RWPE1 (cell line): ENCODE measurements around the gene GRB2.
"Not testable (repeated sequence)": the region's sequence is repeated elsewhere in the genome, so short reads cannot be mapped to it uniquely, and the experiment has no call there.

Experiments used
- CTCF ChIA-PET: fragments of 350-600 bp; sonication (Branson Sonifier 250); formaldehyde crosslinking; extraction: SDS; loops from one replicate; lab custom pipeline; 2021; lab: Yijun Ruan, JAX
- POLR2A ChIA-PET: fragments of 400-600 bp; formaldehyde crosslinking; extraction: SDS; loops from one replicate; lab custom pipeline; 2020; ENCODE audit warnings: antibody characterized with exemption; ENCODE audit not compliant: low non-redundant PET; lab: Yijun Ruan, JAX
- DNase-seq: peaks from one replicate; pipeline ENCODE4 v3.0.0; 2012; ENCODE audit warnings: low spot score
- H3K27ac ChIP-seq: fragments of 450-650 bp; 2 replicates; pipeline ENCODE4 v1.5.1; 2017
- CTCF ChIP-seq: fragments of 450-650 bp; conservative IDR thresholded peaks from 2 replicates; pipeline ENCODE4 v1.5.1; 2017; ENCODE audit warnings: low read depth, mild to moderate bottlenecking

GRB2 gene

GRCh38 chr17:75352079-75352569, 53.4 kb downstream of the GRB2 start:
- DNase-seq, result peak; percentile 38
- ChIA-PET CTCF (no interaction called here), POLR2A (no interaction called here)
- H3K27ac ChIP-seq, result peak overlapping the region; percentile 65
- no peak for TF ChIP-seq CTCF

- no peak for DNase-seq
- POLR2A ChIA-PET, result interaction anchor here (0.6 to 0.7 kb wide), 2 partner anchors 41 to 117 kb away, joined by 4 to 9 read pairs; no protein-coding TSS in a partner anchor
- CTCF ChIA-PET, result no interaction called here
- no peak for TF ChIP-seq CTCF
- H3K27ac ChIP-seq, result no peak overlapping the region
Measured at GRCh38 chr17:75350706-75351105, 54.8 kb downstream of the GRB2 start.

GRCh38 chr17:75350029-75350428, 55.4 kb downstream of the GRB2 start:
- H3K27ac ChIP-seq, result no peak overlapping the region
- ChIA-PET CTCF (no interaction called here), POLR2A (interaction anchor here (0.6 to 0.7 kb wide), 2 partner anchors 41 to 117 kb away, joined by 4 to 9 read pairs; no protein-coding TSS in a partner anchor)
- no peak for DNase-seq
- no peak for TF ChIP-seq CTCF

GRCh38 chr17:75349589-75349988, 55.9 kb downstream of the GRB2 start:
- CTCF ChIA-PET, result interaction anchor here (0.7 kb wide), 1 partner anchor 47 kb away, joined by 3 read pairs; no protein-coding TSS in a partner anchor
- POLR2A ChIA-PET, result no interaction called here
- no peak for DNase-seq
- no peak overlapping the region for H3K27ac ChIP-seq
- no peak for TF ChIP-seq CTCF

GRCh38 chr17:75348386-75349012, 57.0 kb downstream of the GRB2 start:
- no peak for TF ChIP-seq CTCF
- no peak for DNase-seq
- ChIA-PET POLR2A (no interaction called here), CTCF (interaction anchor here (0.6 to 1.2 kb wide), 2 partner anchors 10 to 13 kb away, joined by 3 to 4 read pairs; no protein-coding TSS in a partner anchor)
- H3K27ac ChIP-seq, result no peak overlapping the region

- no peak for DNase-seq
- CTCF ChIA-PET, result no interaction called here
Measured at GRCh38 chr17:75346906-75347305, 58.6 kb downstream of the GRB2 start.

GRCh38 chr17:75346368-75346767, 59.1 kb downstream of the GRB2 start:
- DNase-seq, H3K27ac ChIP-seq, POLR2A ChIA-PET, CTCF ChIA-PET: not testable (repeated sequence)

More at GRCh38 chr17:75346906-75347305, 58.6 kb downstream of the GRB2 start:
- POLR2A ChIA-PET, result no interaction called here
- TF ChIP-seq CTCF, result no peak
- H3K27ac ChIP-seq, result 0 out of 2 replicates have a peak overlapping the region, but pooled peaks have one; percentile 10
